HUES64 (cell line): ENCODE results near the gene MYO18B.

Source experiments
- H3K27ac ChIP-seq: 2 replicates; pipeline ENCODE4 v1.7.0; 2013; ENCODE audit warnings: low read depth, low read length, inconsistent platforms
- H3K27me3 ChIP-seq: 2 replicates; pipeline ENCODE4 v1.6.1; 2013; ENCODE audit warnings: mild to moderate bottlenecking, low read length; ENCODE audit not compliant: insufficient read depth
- H3K36me3 ChIP-seq: 2 replicates; pipeline ENCODE4 v1.6.1; 2013; ENCODE audit warnings: mild to moderate bottlenecking, low read length; ENCODE audit not compliant: insufficient read depth
- H3K4me1 ChIP-seq: 2 replicates; pipeline ENCODE4 v1.6.1; 2013; ENCODE audit warnings: mild to moderate bottlenecking, low read length, moderate library complexity; ENCODE audit not compliant: insufficient read depth
- H3K4me3 ChIP-seq: 2 replicates; pipeline ENCODE4 v1.5.1; 2013; ENCODE audit warnings: mild to moderate bottlenecking, low read length, moderate library complexity
- H3K9ac ChIP-seq: 2 replicates; pipeline ENCODE4 v1.6.1; 2013; ENCODE audit warnings: mild to moderate bottlenecking, low read depth, low read length
- H3K9me3 ChIP-seq: 2 replicates; pipeline ENCODE4 v1.6.1; 2013; ENCODE audit warnings: low read depth, low read length; ENCODE audit not compliant: insufficient read depth
- WGBS: fragments of 150-250, 120-280 bp; methylation state at CpG from one replicate; pipeline ENCODE4 v1.1.7; 2013; ENCODE audit warnings: missing lambda C conversion rate; 5-methylcytosine and 5-hydroxymethylcytosine counted together

MYO18B gene

GRCh38 chr22:25956801-25957200 lies 214.8 kb downstream of the MYO18B start:
- no peak overlapping the region for H3K9ac ChIP-seq
- 94% methylated on average over 5 of the region's 5 CpGs for WGBS
- no peak overlapping the region for H3K27ac ChIP-seq
- H3K4me3 ChIP-seq, result no peak overlapping the region
- no peaks in the 10 kb centered on the region for H3K36me3 ChIP-seq
- no peaks in the 10 kb centered on the region for H3K27me3 ChIP-seq
- H3K9me3 ChIP-seq, result no peaks in the 10 kb centered on the region
- no peaks in the 10 kb centered on the region for H3K4me1 ChIP-seq

- Histone ChIP-seq H3K9ac (no peak overlapping the region), H3K36me3 (no peaks in the 10 kb centered on the region), H3K27ac (no peak overlapping the region), H3K4me3 (no peak overlapping the region), H3K27me3 (no peaks in the 10 kb centered on the region), H3K4me1 (no peaks in the 10 kb centered on the region), H3K9me3 (no peaks in the 10 kb centered on the region)
- 90% methylated on average over 12 of the region's 12 CpGs for WGBS
Observed at GRCh38 chr22:25959818-25960774, 218.1 kb downstream of the MYO18B start.

DNA sequence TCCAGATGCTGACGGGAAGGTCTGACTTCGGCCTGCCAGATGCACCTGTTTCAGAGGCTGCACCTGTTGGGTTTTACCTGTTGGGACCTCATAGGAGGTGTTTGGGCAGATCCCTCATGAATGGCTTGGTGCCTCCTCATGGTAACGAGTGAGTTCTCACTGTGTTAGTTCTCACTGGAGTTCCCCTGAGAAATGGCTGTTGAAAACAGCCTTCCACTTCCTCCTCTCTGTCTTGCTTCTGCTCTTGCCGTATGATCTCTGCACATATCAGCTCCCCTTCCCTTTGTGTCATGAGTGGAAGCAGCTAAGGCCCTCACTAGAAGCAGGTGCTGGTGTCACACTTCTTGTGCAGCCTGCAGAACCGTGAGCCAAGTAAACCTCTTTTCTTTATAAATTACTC lies 219.7 kb downstream of the MYO18B start:
- H3K9ac ChIP-seq, result no peak overlapping the region
- no peak overlapping the region for H3K27ac ChIP-seq
- no peaks in the 10 kb centered on the region for H3K27me3 ChIP-seq
- WGBS, result 92% methylated on average over 5 of the region's 5 CpGs
- no peaks in the 10 kb centered on the region for H3K36me3 ChIP-seq
- no peaks in the 10 kb centered on the region for H3K9me3 ChIP-seq
- H3K4me3 ChIP-seq, result no peak overlapping the region
- peaks cover 6% of the 10 kb centered on the region; the same call in 1 of the 2 replicates for H3K4me1 ChIP-seq

DNA sequence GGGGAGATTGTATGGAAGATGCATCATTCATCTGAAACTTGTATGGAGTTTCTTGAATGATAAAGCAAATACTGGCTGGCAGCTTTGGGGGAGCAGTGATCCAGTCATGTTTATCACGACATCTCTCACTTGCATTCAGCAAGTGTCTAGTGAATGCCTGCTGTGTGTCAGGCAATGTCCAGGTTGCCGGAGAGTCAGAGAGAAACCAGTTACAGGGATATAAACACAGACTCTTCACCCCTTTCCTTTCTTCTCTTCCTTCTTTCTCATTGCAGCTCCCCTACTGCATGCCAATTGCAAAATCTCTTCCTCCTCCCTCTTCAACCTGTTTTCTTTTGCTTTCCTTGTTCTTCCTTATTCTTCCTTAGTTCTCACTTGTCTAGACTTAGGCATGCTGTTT lies 220.7 kb downstream of the MYO18B start:
- Histone ChIP-seq H3K27me3 (no peaks in the 10 kb centered on the region), H3K36me3 (no peaks in the 10 kb centered on the region)

DNA sequence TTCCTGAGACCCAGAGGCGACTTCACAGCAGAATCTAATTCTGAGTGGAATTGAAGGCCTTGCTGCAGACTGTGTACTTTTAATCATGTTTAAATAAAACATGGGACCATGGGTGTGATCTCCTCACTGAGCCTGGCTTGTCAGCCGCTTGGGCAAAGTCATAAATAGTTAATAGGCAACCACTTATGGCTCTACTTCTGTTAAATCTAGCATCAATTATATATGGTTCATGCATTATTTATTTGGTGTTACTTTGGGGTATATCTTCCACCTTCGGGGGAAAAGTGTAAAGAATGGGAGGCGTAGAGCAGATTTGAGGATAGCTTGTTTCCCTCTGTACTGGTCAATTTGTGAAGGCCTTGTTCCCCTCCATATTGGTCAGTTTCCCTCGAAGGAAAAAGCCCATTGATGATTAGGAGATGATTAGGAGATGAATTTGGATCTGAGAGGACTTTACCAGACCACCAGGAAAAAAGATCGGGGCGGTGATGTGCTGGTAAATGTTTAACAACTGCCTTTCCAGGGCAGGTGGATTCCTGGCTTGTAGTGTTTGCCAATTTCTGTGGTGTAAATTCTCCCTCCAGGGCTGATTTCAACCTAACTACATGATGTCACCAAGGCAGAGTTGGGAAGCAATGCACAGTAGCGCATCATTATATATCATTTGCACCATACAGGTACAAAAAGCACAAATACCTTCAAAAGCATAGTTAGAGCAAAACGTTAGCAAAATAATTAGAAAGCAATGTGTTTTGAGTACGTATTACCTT lies 223.2 kb downstream of the MYO18B start:
- Histone ChIP-seq H3K9me3 (no peaks in the 10 kb centered on the region), H3K27me3 (no peaks in the 10 kb centered on the region), H3K27ac (no peak overlapping the region), H3K36me3 (no peaks in the 10 kb centered on the region), H3K9ac (no peak overlapping the region), H3K4me1 (peaks cover 12% of the 10 kb centered on the region), H3K4me3 (no peak overlapping the region)
- WGBS, result 95% methylated on average over 8 of the region's 10 CpGs

More for the DNA sequence above, 220.7 kb downstream of the MYO18B start:
- Histone ChIP-seq H3K9ac (no peak overlapping the region), H3K4me3 (no peak overlapping the region), H3K4me1 (peaks cover 6% of the 10 kb centered on the region; the same call in 1 of the 2 replicates), H3K27ac (no peak overlapping the region), H3K9me3 (no peaks in the 10 kb centered on the region)
- 94% methylated on average over 2 of the region's 2 CpGs for WGBS

DNA sequence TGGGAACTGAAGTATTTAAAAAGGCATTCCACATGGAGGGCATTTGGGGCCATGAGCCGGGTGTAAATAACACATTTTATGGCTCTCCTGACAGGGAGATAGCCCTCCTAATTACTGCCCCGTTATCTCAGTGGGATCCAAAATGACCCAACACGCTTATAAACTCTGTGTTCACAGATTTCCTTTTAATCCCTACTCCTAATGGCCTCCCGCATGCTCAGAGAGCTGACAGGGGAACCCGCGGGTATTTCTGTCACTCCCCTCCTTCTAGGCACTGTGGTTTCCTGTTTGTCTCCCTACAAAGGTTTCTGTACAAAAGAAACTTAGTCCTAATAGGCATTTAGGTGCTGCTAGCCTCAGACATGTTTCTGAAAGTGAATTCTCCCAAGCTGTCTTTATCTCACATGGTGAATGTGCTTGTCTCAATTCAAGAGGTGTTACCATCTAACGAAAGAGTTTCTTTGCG lies 224.5 kb downstream of the MYO18B start:
- H3K9ac ChIP-seq, result no peak overlapping the region
- H3K4me1 ChIP-seq, result peaks cover 25% of the 10 kb centered on the region
- H3K4me3 ChIP-seq, result no peak overlapping the region
- H3K27ac ChIP-seq, result no peak overlapping the region
- no peaks in the 10 kb centered on the region for H3K36me3 ChIP-seq
- 61% methylated on average over 8 of the region's 8 CpGs for WGBS
- no peaks in the 10 kb centered on the region for H3K9me3 ChIP-seq
- no peaks in the 10 kb centered on the region for H3K27me3 ChIP-seq

GRCh38 chr22:25969286-25969685 lies 227.3 kb downstream of the MYO18B start:
- H3K27ac ChIP-seq, result no peak overlapping the region
- H3K9me3 ChIP-seq, result no peaks in the 10 kb centered on the region
- no peaks in the 10 kb centered on the region for H3K36me3 ChIP-seq
- H3K4me1 ChIP-seq, result peaks cover 25% of the 10 kb centered on the region
- H3K4me3 ChIP-seq, result no peak overlapping the region
- H3K9ac ChIP-seq, result no peak overlapping the region
- H3K27me3 ChIP-seq, result no peaks in the 10 kb centered on the region

GRCh38 chr22:25969901-25970300 lies 227.9 kb downstream of the MYO18B start:
- Histone ChIP-seq H3K9ac (no peak overlapping the region), H3K27ac (peak overlapping the region; percentile 89), H3K9me3 (no peaks in the 10 kb centered on the region), H3K4me3 (peak overlapping the region; percentile 29; the same call in 1 of the 2 replicates), H3K36me3 (no peaks in the 10 kb centered on the region), H3K4me1 (peaks cover 25% of the 10 kb centered on the region), H3K27me3 (no peaks in the 10 kb centered on the region)
- WGBS, result 92% methylated on average over 2 of the region's 2 CpGs

GRCh38 chr22:25970374-25970911 lies 228.5 kb downstream of the MYO18B start:
- 13% methylated on average over 6 of the region's 6 CpGs for WGBS
- Histone ChIP-seq H3K27me3 (no peaks in the 10 kb centered on the region), H3K9me3 (no peaks in the 10 kb centered on the region), H3K4me3 (peak overlapping the region; percentile 29; the same call in 1 of the 2 replicates), H3K27ac (peak overlapping the region; percentile 89), H3K4me1 (peaks cover 25% of the 10 kb centered on the region), H3K9ac (peak overlapping the region; percentile 55; the same call in 1 of the 2 replicates), H3K36me3 (no peaks in the 10 kb centered on the region)

GRCh38 chr22:25970999-25971811 lies 229.2 kb downstream of the MYO18B start:
- peak overlapping the region; percentile 55; the same call in 1 of the 2 replicates for H3K9ac ChIP-seq
- peaks cover 24% of the 10 kb centered on the region for H3K4me1 ChIP-seq
- H3K36me3 ChIP-seq, result no peaks in the 10 kb centered on the region
- peak overlapping the region; percentile 89 for H3K27ac ChIP-seq
- H3K27me3 ChIP-seq, result no peaks in the 10 kb centered on the region
- 28% methylated on average over 9 of the region's 9 CpGs for WGBS
- H3K9me3 ChIP-seq, result no peaks in the 10 kb centered on the region
- no peak overlapping the region; the same call in 1 of the 2 replicates for H3K4me3 ChIP-seq
